ENCODE data around the gene NDRG2. TPM values are rescaled to one million over a fixed set of nuclear protein-coding genes. Genes with fewer than 3 reads are reported as not detected.
"Not testable (repeated sequence)": the region's sequence is repeated elsewhere in the genome, so short reads cannot be mapped to it uniquely, and the experiment has no call there.

Gene NDRG2
- total and polyA plus RNA-seq, 9 of the 15 experiments (the other 6 are each of a cell fraction or from before 2014, with no cell fraction given), result 10.1 to 105 (median 41.0) TPM

DNA sequence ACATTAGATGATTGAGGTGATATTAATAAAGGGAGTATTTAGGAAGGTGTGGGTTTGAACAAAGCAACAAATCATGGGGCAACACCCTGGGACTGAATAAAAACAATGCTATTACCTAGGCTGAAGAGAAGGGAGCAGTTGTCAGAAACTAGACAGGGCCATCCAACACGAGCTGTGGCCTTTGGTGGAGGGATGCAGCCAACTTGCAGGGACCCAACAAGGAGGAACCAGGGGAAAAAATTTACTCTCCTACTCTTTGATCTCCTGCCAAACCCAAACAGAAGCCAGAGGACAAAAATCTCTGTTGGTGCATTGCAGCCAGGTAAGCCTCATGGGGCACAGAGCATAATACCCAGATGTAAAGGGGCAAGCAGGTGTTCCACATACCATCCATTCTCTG, 13.7 kb downstream of the NDRG2 start (continued):
- TF ChIP-seq HDAC2 (IDR thresholded peaks at IDR 0.05), result no peak
- no peak for TF ChIP-seq POLR2AphosphoS2 (IDR thresholded peaks at IDR 0.05; ENCODE audit: low read length)
- TF ChIP-seq, protein P1, sequence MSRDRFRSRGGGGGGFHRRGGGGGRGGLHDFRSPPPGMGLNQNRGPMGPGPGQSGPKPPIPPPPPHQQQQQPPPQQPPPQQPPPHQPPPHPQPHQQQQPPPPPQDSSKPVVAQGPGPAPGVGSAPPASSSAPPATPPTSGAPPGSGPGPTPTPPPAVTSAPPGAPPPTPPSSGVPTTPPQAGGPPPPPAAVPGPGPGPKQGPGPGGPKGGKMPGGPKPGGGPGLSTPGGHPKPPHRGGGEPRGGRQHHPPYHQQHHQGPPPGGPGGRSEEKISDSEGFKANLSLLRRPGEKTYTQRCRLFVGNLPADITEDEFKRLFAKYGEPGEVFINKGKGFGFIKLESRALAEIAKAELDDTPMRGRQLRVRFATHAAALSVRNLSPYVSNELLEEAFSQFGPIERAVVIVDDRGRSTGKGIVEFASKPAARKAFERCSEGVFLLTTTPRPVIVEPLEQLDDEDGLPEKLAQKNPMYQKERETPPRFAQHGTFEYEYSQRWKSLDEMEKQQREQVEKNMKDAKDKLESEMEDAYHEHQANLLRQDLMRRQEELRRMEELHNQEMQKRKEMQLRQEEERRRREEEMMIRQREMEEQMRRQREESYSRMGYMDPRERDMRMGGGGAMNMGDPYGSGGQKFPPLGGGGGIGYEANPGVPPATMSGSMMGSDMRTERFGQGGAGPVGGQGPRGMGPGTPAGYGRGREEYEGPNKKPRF (IDR thresholded peaks at IDR 0.05; ENCODE audit: low read depth, low read length), result no peak
- TF ChIP-seq, protein P2, sequence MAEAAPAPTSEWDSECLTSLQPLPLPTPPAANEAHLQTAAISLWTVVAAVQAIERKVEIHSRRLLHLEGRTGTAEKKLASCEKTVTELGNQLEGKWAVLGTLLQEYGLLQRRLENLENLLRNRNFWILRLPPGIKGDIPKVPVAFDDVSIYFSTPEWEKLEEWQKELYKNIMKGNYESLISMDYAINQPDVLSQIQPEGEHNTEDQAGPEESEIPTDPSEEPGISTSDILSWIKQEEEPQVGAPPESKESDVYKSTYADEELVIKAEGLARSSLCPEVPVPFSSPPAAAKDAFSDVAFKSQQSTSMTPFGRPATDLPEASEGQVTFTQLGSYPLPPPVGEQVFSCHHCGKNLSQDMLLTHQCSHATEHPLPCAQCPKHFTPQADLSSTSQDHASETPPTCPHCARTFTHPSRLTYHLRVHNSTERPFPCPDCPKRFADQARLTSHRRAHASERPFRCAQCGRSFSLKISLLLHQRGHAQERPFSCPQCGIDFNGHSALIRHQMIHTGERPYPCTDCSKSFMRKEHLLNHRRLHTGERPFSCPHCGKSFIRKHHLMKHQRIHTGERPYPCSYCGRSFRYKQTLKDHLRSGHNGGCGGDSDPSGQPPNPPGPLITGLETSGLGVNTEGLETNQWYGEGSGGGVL (CRISPR knock-in tag; IDR thresholded peaks at IDR 0.05), result no peak
- no peak for TF ChIP-seq SMAD4 (CRISPR knock-in tag; conservative IDR thresholded peaks at IDR 0.05)

DNA sequence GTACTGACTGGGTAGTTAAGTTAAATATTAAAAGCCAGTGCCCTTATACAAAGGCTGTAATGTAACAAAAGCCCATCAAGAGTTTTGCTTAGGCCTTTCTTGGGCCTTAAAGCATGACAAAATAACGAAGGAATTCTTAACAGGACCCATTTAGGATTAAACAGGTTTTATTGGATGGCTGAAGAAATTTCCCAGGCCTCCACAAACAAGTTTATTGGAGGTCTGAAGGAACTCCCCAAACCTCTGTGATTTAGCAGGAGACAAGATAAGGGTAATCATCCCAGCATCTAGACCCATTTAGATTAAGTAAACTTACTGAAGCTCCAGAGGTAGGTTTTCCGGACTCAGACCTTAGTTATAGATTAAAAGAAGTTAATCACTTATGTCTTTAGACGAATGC, 15.1 kb downstream of the NDRG2 start:
- H3K36me3 ChIP-seq (ENCODE audit: control insufficient read depth, insufficient read depth, low read length); H3K9me1 ChIP-seq (ENCODE audit: control insufficient read depth, insufficient read depth, low read length); H3K4me2 ChIP-seq (ENCODE audit: insufficient read depth, low read length); intact Hi-C loops (cut with micrococcal nuclease); H3K27me3 ChIP-seq (ENCODE audit: control insufficient read depth in 2 of 2, insufficient read depth in 2 of 2, low read length in 2 of 2); H3K9ac ChIP-seq (ENCODE audit: insufficient read depth in 1 of 2, low read depth in 2 of 2, low read length in 2 of 2); H3K27ac ChIP-seq (ENCODE audit: extremely low read depth, low read depth, low read length); in situ Hi-C loops (cut with MboI); H3K79me2 ChIP-seq (ENCODE audit: control insufficient read depth, insufficient read depth, low read length); FAIRE-seq; H3K4me1 ChIP-seq (replicated peaks in 1 of 2; ENCODE audit: control insufficient read depth in 2 of 2, insufficient read depth in 2 of 2, low read length in 2 of 2); H4K20me1 ChIP-seq (replicated peaks; ENCODE audit: control insufficient read depth, insufficient read depth, low read length); H2AFZ ChIP-seq (ENCODE audit: low read depth, low read length); H3K4me3 ChIP-seq; DNase-seq (ENCODE audit: extremely low read depth in 1 of 4, low spot score in 3 of 4); ATAC-seq; BruUV-seq (replicated peaks); H3K9me3 ChIP-seq (replicated peaks; ENCODE audit: control insufficient read depth, insufficient read depth, low read depth, low read length): not testable (repeated sequence)
- WGBS (ENCODE audit: insufficient coverage, low coverage, missing lambda C conversion rate), result 21% methylated on average over 3 of the region's 3 CpGs
- POLR2A ChIA-PET, result interaction anchor here (0.9 to 1.4 kb wide), 2 partner anchors 14 to 95 kb away, joined by 3 to 4 read pairs; no protein-coding TSS in a partner anchor
- CTCF ChIA-PET (ENCODE audit: low intra/inter-chr PET ratio), result interaction anchor here (1.2 kb wide), 1 partner anchor 29 kb away, joined by 3 read pairs; no protein-coding TSS in a partner anchor

All from K562 (cell line).